A673 (cell line): ENCODE measurements around the gene ADAM12.

Source experiments
- EZH2 ChIP-seq: fragments of 200-600 bp; sonication (generic); IDR thresholded peaks from 2 replicates; pipeline ENCODE4 v1.6.1; 2017; ENCODE audit warnings: borderline replicate concordance, low read depth, mild to moderate bottlenecking, mixed read lengths, antibody characterized with exemption, low read length; ENCODE audit not compliant: poor library complexity, severe bottlenecking
- TF ChIP-seq, protein P1 (sequence below): fragments of 300-800, 200-600 bp; sonication (generic); conservative IDR thresholded peaks from 2 replicates; pipeline ENCODE4 v1.5.1; 2017; ENCODE audit warnings: low read depth, mild to moderate bottlenecking, antibody characterized with exemption, low read length, moderate library complexity, mixed read lengths

DNA sequence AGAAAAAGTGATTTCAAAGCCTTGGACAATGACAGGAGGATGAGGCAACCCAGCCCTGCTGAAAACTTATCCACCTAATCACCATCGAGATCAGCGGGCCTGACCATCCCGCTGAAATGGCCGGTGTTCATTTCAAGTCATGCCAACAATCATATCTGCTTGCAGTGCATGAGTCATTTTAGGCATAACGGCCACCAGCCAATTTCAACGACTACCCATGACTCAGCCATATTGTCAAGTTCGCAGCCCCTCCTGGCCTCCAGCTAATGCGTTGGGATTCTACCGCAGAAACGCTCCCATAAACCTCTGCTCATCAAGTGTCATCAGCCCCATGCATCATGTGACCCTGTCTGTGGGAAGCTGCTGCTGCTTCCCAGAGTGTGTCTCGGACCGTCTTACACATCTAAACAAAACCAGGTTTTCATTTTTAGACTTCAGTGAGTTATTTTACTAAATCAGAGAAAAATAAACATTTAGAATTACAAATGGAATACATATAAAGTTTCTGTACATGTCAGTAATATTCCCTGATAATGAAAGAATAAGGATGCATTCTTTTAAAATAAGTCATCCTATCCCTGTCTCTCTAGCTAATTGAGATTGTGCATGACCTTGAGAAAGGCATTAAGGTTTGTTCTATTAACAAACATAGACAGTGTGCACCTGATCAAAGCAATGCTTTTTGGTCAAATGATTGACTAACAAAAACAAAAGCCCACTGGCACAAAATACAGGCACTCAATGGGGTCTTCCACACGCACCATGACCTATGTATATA is 188.9 kb downstream of the ADAM12 start:
- no peak for TF ChIP-seq EZH2
- TF ChIP-seq, protein P1, sequence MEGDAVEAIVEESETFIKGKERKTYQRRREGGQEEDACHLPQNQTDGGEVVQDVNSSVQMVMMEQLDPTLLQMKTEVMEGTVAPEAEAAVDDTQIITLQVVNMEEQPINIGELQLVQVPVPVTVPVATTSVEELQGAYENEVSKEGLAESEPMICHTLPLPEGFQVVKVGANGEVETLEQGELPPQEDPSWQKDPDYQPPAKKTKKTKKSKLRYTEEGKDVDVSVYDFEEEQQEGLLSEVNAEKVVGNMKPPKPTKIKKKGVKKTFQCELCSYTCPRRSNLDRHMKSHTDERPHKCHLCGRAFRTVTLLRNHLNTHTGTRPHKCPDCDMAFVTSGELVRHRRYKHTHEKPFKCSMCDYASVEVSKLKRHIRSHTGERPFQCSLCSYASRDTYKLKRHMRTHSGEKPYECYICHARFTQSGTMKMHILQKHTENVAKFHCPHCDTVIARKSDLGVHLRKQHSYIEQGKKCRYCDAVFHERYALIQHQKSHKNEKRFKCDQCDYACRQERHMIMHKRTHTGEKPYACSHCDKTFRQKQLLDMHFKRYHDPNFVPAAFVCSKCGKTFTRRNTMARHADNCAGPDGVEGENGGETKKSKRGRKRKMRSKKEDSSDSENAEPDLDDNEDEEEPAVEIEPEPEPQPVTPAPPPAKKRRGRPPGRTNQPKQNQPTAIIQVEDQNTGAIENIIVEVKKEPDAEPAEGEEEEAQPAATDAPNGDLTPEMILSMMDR, result no peak
